NCI-H2171 treated with DMSO at 0.1 percent for 48 hours (cell line): Measurements from ENCODE around the gene FAM13A.
"Not testable (repeated sequence)": the region's sequence is repeated elsewhere in the genome, so short reads cannot be mapped to it uniquely, and the experiment has no call there.

Source experiments
- DNase-seq: peaks from one replicate; lab custom pipeline; 2025; lab: John Stamatoyannopoulos, UW

Gene FAM13A

GRCh38 chr4:88999392-88999930 is 57.5 kb downstream of the FAM13A start:
- no peak for DNase-seq

- no peak for DNase-seq
Observed at GRCh38 chr4:88998891-88999290, 58.1 kb downstream of the FAM13A start.

GRCh38 chr4:88998001-88998400 is 59.0 kb downstream of the FAM13A start:
- no peak for DNase-seq

- no peak for DNase-seq
Observed at GRCh38 chr4:88995874-88996273, 61.1 kb downstream of the FAM13A start.

GRCh38 chr4:88995257-88995656 is 61.7 kb downstream of the FAM13A start:
- DNase-seq, result not testable (repeated sequence)

- no peak for DNase-seq
Observed at GRCh38 chr4:88993246-88993645, 63.7 kb downstream of the FAM13A start.

GRCh38 chr4:88991746-88992145 is 65.2 kb downstream of the FAM13A start:
- DNase-seq, result no peak

GRCh38 chr4:88989990-88990389 is 67.0 kb downstream of the FAM13A start:
- no peak for DNase-seq

GRCh38 chr4:88985088-88985773 is 71.8 kb downstream of the FAM13A start:
- no peak for DNase-seq

GRCh38 chr4:88982757-88983156 is 74.2 kb downstream of the FAM13A start:
- DNase-seq, result no peak

- DNase-seq, result no peak
Observed at GRCh38 chr4:88981993-88982392, 75.0 kb downstream of the FAM13A start.

GRCh38 chr4:88981556-88981955 is 75.4 kb downstream of the FAM13A start:
- no peak for DNase-seq

- no peak for DNase-seq
Observed at GRCh38 chr4:88979276-88979675, 77.7 kb downstream of the FAM13A start.

GRCh38 chr4:88976775-88977035 is 80.3 kb downstream of the FAM13A start:
- no peak for DNase-seq

GRCh38 chr4:88975958-88976774 is 80.8 kb downstream of the FAM13A start:
- no peak for DNase-seq

- no peak for DNase-seq
Observed at GRCh38 chr4:88971536-88971935, 85.4 kb downstream of the FAM13A start.

GRCh38 chr4:88969746-88970145 is 87.2 kb downstream of the FAM13A start:
- DNase-seq, result no peak

- peak; percentile 17 for DNase-seq
Observed at GRCh38 chr4:88969271-88969670, 87.7 kb downstream of the FAM13A start.

GRCh38 chr4:88967883-88968331 is 89.1 kb downstream of the FAM13A start:
- DNase-seq, result no peak

- DNase-seq, result no peak
Observed at GRCh38 chr4:88965053-88965452, 91.9 kb downstream of the FAM13A start.

GRCh38 chr4:88964450-88964849 is 92.5 kb downstream of the FAM13A start:
- DNase-seq, result no peak

- no peak for DNase-seq
Observed at GRCh38 chr4:88963817-88964216, 93.2 kb downstream of the FAM13A start.

GRCh38 chr4:88962396-88962795 is 94.6 kb downstream of the FAM13A start:
- no peak for DNase-seq
